GM18858 (cell line): ENCODE data around the gene PHF23.

ENCODE experiments used
- ATAC-seq: cut with Tn5 transposase; IDR thresholded peaks from one replicate; pipeline ENCODE4 v1.9.1; 2021; ENCODE audit not compliant: unreplicated experiment

The PHF23 gene

GRCh38 chr17:7239091-7240027 is at the start of gene PHF23:
Gene PHF23 (minus strand): TSS chr17:7239457. CDS start chr17:7239279, 178 bp downstream.
- peak; percentile 24 for ATAC-seq

- ATAC-seq = no peak
These were observed 46.4 kb upstream of the PHF23 start for GRCh38 chr17:7285679-7286078.

GRCh38 chr17:7284911-7285310 is 45.7 kb upstream of the PHF23 start:
- ATAC-seq = no peak

GRCh38 chr17:7283471-7284216 is 44.4 kb upstream of the PHF23 start:
- ATAC-seq = no peak

- no peak for ATAC-seq
These were observed 43.6 kb upstream of the PHF23 start for GRCh38 chr17:7282752-7283321.

- no peak for ATAC-seq
These were observed 42.9 kb upstream of the PHF23 start for GRCh38 chr17:7281953-7282751.

GRCh38 chr17:7281074-7281952 is 42.1 kb upstream of the PHF23 start, which contains the start of gene SLC2A4:
Gene SLC2A4 (plus strand): TSS chr17:7281718. CDS start chr17:7281935, 217 bp downstream.
- no peak for ATAC-seq

- no peak for ATAC-seq
These were observed 41.3 kb upstream of the PHF23 start for GRCh38 chr17:7280519-7281073.

- no peak for ATAC-seq
These were observed 40.2 kb upstream of the PHF23 start for GRCh38 chr17:7279448-7279847.

- no peak for ATAC-seq
These were observed 27.5 kb upstream of the PHF23 start for GRCh38 chr17:7266784-7267183.

GRCh38 chr17:7263801-7264078 is 24.5 kb upstream of the PHF23 start:
- no peak for ATAC-seq

- ATAC-seq = no peak
These were observed 23.9 kb upstream of the PHF23 start for GRCh38 chr17:7262935-7263800.

- no peak for ATAC-seq
These were observed 23.1 kb upstream of the PHF23 start, which contains the start of gene CLDN7 for GRCh38 chr17:7262192-7262934. Gene CLDN7 (minus strand): TSS chr17:7262478. CDS start chr17:7262043, 435 bp downstream.

GRCh38 chr17:7261379-7262191 is 22.3 kb upstream of the PHF23 start:
- ATAC-seq = no peak

- no peak for ATAC-seq
These were observed 21.6 kb upstream of the PHF23 start for GRCh38 chr17:7260651-7261378.

GRCh38 chr17:7260151-7260550 is 20.9 kb upstream of the PHF23 start:
- ATAC-seq = no peak

GRCh38 chr17:7259555-7259889 is 20.3 kb upstream of the PHF23 start:
- ATAC-seq = no peak
